Smooth muscle cell of the brain vasculature (primary cell): Measurements from ENCODE around the gene ARHGAP15.

Experiments used
- DNase-seq: peaks from one replicate; pipeline ENCODE4 v3.0.0-alpha.2; 2012; ENCODE audit warnings: low read depth, low spot score

ARHGAP15 gene

DNA sequence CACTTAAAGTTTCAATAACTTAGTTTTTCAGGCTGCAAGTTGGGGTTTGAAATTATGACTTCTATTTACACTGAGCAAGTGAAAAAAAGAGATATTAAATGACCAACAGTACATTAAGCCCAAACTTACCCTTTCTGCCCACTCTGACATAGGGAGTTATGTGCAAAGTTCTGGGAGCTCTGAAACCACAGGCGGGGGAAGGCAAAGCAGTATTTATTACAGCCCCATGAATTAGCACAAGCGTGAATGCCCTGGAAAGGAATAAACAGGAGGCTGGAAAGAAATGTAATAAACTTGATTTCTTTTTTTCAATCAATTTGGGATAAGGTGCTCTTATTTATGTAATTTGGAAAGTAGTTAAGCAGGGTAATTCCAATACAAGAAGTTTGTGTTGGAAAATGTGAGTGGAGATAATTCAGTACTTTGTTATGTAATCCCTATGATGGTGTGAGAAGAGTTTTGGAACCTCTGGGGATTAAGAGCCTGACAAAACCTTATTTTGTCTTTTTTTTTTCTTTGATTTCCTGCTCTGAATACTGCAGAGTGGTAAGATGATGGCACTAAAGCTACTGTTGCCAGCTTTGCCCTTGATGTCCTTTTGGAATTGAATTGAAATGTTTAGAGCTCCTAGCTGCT lies 351.5 kb downstream of the ARHGAP15 start:
- DNase-seq, result no peak

DNA sequence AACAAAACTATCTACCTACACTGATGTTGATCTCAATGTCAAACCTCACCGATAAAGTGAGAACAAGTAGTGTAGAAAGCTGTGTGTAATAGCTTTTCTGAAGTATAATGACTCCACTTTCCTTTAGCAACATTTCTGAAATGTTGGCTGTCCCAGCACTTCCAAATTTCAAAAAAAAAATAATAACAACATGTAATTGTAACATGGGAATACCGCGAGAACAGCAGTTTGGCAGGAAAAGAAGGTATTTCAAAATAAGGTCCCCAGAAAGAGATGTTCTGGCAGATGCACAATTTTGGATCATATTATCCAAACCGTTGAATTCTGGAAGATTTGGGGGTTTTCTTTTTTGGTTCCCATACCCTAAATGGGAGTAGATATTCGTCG lies 352.0 kb downstream of the ARHGAP15 start:
- DNase-seq, result no peak

DNA sequence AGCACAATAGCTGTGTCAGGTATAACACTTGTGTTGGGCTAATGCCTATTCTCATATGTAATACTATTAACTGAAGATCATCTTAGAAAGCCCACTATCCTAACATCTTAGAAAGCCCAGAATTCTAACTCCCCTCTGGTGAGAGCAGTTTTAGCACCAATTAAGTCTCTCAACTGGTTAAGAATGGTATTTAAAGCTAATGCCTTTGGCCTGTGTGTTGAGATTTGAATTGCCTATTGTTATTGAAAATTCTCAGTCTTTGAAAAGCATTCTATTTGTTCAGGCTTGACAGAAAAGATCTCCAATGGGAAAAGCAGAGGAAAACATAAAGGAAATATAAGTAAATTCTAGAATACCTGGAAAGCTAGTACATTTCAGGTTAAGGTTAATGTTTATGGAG lies 352.5 kb downstream of the ARHGAP15 start:
- DNase-seq, result no peak

DNA sequence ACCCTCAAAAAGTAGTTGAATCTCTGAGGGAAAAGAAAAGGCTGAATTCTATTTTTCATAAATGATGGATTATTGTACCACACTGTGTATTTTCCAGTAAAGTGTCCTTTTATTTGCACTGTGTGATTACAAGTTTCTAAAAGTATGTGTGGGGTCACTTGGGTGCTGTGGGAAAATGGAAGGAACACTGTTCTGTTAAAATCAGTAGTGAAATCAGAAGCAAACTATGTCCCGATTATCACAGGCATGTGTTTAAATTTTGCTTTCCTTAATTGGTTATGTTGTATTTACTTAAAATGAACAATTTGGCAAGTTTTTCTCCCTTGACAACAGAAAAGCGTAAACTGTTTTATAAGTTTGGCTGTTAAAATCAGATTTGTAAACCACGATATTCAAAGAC lies 353.1 kb downstream of the ARHGAP15 start:
- DNase-seq, result no peak

DNA sequence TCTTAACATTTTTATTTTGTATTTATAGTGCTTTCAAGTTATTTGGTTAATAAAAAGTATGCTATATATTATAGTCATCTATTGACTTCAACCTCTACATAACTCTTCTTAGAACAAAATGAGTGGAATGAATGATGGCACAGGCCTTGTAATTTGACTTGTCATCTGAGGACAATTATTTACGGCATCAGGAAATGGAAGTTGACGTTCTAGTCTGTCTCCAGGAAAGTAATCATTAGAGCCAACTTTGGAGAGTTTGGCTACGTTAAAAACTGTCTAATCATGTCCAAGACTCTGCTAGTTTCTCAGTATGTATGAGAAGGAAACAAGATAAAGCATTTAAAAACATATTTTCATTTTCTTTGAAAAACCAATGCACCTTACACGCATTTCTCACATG lies 353.6 kb downstream of the ARHGAP15 start:
- no peak for DNase-seq

DNA sequence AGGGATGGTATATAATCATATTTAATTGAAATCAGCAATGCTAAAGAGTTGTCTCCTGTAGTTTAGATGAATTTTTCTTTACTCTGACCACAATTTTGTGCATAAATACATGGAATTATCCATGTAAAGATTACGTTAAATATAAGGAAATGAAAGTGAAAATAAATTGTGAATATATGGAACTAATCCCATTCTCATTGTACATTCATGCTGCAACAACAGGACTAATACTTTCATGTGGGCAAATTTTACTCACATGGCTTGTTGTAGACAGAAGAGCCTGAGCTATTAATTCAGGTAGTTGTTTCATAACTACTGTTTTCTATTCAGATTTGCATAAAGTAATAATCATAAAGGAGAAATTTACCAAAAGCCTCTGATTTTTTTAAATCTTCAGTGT lies 357.8 kb downstream of the ARHGAP15 start:
- no peak for DNase-seq

DNA sequence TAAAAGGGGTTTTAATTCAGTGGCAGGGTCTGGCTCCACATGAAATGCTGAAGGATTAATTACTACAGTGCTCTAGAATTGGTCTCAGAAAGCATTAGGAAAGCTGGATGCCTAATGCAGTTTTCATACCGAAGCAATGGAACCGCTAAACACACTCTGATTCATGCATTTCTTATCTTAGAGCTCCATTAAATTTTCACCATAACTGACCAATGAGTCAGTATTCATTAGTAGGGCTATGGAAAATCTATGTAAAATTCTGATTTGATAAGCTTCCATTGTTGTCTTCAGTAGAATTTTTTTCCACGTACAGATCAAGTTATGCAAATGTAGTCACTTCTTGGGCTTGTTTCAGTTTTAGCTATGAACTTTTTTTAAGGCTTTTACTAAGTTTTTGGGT lies 359.9 kb downstream of the ARHGAP15 start:
- DNase-seq, result no peak

DNA sequence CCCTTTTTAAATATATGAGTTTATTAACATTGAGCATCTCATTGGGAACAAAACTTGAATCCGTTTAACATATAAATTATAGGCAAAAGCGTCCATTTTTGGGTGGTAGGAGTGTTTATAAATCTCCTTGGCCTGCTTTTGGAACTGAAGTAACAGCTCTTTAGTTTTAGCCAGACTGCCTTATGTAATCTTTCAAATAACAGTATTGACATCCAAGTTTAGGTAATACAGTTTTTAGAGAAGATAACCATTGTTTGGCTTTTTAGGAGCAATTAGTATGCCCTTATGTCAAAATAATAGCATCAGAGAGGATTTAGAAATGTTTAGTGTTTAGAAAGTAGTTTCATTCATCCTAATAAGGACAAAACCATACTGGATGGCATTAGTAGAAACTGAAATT lies 361.9 kb downstream of the ARHGAP15 start:
- no peak for DNase-seq

DNA sequence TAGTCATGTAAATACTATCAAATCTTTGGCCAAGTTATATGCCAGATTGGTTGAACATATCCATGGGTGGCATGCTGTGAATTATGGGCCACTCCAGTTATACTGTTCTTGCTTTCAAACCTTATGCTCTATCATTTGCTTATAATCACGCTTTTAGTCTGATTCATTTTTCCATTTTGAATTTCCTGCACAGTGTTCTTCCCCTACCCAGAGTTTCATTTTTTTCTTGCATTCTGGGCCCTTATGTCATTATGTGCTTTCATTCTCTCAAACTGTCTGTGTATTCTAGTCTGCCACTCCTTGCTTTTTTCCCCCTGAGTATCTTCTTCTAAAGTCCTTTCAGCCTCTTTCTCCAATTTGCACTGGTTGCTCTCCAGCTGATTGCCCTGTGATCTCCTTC lies 364.1 kb downstream of the ARHGAP15 start:
- no peak for DNase-seq

DNA sequence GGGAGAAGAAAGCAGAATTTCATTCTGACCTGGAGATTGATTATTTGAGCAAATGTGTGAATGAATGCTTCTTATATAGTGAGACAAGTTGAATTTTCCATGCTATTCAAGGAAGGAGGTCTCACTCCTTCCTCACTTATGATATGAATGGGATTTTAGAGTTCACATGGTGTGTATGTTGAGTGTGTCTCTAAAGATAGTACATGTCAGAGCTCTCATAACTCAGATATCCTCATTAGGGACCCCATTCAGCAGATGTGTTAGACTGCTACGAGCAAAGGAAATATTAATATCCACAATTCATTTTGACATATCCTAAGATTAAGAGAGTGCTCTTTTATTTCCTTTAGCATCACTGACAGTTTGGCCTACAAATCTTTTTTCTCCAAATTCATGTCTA lies 368.5 kb downstream of the ARHGAP15 start:
- no peak for DNase-seq

DNA sequence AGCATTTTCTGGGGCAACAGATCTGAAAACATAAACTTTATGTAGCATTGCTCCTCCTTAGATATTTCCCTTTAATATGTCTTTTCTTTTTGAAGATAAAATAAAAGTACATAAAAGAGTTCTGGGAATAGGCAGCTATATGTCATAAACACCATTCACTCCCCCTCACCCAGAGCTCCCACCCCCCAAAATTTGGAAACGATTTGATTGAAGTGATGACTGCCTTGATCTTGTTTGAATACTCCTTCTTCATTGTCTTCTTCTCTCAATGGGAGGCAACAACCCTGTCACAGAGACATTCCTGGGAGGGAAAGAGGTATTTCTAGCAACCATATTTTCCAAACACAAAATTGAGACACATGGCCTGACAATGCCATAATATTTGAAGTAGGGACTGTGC lies 369.3 kb downstream of the ARHGAP15 start:
- DNase-seq, result no peak

DNA sequence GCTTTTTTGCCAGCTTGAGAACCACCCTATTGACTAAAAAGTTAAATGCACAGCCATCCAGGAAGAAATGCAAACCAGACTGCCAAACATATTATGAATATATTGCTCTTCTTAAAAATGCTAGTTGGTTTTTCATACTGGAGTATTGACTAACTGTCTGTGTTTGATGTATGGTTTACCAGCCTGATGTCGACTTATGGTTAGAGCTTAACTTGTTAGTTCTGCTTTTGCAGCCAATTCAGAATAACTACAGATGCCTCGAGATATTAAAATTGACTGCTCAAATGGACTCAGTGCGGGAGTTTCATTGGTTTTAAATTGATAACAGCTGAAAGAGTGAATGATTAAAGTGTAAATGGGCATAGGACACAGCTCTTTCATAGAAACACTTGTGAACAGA lies 369.8 kb downstream of the ARHGAP15 start:
- DNase-seq, result no peak

DNA sequence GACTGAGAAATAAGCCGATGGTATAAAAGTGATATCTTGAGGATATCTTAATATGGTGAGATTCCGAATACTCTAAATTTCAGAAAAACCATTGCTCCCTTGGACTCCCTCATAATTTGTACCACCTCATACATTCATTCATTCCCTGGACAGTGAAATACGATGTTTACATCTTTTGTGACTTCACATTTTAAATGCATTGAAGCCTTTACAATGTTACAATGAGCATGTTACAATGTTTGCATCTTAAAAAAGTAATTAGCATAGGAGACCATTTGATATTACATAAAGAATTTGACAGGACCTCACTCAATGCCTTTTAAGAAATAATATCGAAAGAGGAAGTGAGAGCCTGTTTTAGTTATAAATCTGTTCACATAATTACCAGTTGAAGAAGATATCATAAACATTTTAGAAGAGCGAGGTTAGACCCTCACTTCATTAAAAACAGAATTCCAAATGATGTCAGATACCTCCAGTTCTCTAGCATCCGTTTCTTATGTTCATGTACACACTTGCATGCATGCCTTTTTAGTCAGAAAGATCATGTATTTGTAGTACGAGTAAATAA lies 372.0 kb downstream of the ARHGAP15 start:
- no peak for DNase-seq

DNA sequence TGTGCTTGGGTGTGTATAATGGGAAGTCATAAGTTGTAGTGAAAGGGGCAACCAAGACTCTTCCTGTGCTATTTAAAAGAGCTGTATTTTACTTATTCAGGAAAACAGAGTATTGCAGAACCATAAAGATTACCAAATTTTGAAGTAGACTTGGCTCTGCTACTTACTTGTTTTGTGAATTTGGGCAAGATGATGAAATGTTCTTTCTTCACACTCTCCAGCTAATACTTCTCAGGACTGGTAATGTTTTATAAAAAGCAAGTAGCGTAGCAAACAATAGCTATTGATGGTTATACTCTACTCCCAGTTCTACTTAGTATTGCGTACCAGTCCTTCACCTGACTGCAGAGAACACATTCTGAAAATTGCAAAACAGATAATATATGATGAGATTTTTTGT lies 374.1 kb downstream of the ARHGAP15 start:
- DNase-seq, result no peak

DNA sequence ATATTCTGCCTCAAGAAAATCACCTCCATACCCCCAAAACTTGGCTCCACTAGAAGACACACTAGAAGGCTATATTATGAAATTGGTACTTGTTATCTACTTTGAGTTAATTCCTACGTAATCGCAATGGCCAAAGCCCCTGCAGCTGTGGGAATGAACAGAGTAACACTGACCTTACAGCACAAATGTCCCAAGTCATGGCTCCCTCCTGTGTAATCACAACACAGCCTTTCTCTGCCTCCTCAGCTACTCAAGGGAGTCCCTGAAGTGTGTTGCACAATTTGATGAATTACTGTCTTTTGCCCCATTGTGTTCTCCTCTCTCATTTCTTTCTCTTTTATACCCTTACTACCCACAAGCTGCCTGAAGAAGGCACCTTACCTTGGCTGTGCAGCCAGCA lies 375.2 kb downstream of the ARHGAP15 start:
- no peak for DNase-seq

DNA sequence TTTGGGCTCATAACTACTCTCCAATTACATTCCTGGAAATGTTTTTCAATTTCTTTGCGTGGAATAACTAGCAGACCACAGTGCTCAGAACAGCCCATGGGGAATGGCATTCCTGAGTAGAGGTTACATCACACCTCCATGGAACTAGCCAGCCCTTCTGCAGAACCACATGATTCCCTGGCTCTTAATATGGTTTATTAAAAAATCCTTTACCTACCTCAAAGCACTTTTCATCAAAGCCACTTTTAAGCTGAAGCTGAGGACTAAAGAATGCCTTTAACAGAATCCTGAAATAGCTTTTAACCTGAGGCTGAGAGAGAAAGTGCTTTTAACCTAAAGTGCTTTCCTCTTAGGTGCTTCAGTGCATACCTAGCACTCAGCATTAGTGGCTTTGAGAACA lies 376.3 kb downstream of the ARHGAP15 start:
- no peak for DNase-seq

DNA sequence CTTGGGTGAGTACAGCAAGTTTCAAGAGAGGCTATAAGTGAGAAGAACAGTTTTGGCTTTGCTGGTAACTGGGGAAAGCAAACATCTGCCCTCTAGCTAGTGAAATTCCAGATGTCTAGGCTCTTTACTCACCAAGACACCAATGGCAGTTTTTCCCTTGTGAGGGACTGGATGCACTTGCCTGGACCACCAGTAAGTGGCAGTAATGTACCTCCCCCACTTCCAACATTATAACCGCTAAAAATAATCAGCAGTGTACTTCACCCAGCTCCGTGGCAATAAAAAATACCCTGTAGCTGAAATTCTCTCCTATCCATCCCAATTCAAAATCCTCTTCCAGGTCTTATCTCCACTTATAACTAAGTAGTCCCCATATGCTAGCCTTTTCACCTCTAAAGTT lies 383.9 kb downstream of the ARHGAP15 start:
- DNase-seq, result peak; percentile 36

DNA sequence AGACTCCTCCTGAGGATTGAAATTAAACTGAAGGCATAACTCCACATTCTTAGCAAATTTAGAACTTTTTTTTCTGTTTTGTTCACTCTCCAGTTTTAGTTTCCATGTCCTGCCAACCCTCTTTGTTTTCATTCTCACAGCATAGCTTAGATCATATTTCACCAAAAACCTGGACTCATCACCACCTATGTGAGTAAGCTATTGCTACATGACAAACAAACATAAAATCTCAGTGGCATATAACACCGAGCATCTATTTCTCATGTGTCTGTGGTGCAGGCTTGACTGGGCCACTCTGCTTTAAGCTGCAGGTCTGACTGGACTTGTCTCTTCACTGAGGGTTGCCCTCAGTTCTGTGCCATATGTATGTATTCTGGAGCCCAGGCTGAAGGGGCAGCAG lies 385.2 kb downstream of the ARHGAP15 start:
- no peak for DNase-seq

DNA sequence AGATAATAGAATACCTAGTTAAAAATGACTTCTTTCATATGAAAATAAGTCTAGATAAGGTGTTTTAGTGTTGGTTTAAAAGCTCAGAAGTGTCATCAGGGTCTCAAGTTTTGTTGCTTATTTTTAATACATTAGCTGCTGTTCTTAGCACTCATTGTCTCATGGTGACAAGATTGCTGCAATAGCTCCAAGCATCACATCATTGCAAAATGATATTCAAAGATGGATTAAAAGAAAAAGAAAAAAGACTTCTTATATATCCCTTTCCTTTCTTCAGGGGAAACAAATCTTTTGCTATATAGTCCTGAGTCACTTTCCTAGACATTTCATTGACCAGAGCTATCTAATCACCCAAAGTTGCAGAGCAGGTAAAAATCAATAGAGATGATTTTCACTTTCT lies 386.1 kb downstream of the ARHGAP15 start:
- no peak for DNase-seq

DNA sequence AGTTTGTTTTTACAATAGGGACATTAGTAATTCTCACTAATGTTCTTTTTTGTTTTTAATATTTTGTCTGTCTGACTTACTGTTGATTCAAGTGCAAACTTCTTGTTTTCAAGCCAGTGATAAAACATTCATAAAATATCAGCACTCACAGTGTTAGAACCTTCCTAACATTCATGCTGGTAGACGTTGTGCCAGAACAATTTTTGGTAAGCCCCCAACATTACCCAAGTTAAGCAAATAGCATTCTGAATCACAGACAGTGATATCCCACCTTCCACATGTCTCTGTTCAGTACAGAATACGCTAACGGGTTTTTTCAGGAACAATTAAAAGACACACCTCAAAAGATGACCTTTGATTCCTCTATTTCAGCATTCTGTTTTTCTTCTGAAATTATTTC lies 390.3 kb downstream of the ARHGAP15 start:
- no peak for DNase-seq

DNA sequence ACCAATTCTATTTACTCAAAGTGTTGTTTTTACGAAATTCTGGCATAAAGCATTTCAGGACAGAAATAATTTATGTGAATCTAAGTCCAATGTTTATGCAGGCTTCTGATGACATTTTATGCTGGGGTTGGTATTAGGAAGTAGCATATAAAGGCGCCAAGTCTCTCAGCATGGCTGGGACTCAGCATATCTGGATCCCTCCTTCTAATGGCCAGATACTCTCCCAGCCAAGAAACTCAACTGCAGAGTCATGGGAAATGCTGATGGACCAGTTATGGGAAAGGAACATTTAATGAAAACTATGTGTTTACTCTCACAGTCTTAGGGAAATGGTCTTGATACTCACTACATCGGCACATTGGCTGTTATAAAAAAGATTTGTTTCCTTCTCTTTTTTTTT lies 392.2 kb downstream of the ARHGAP15 start:
- no peak for DNase-seq

DNA sequence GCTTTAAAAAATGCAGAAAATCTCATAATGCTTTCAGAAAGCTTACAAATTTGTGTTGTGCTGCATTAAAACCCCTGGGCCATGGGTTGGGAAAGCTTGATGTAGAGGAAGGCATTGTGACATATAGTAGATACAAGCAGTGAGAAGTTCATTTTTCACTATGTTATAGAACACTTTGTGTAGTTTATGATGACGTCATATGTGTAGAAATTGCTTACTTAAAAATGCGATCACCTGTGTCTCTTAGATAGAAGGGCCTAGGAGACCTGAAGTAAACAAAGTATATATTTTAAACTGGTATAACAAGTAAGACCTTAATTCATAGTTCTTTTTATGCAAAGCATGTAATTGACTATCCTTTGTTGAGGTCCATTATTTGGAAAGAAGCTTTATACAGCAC lies 393.5 kb downstream of the ARHGAP15 start:
- no peak for DNase-seq

DNA sequence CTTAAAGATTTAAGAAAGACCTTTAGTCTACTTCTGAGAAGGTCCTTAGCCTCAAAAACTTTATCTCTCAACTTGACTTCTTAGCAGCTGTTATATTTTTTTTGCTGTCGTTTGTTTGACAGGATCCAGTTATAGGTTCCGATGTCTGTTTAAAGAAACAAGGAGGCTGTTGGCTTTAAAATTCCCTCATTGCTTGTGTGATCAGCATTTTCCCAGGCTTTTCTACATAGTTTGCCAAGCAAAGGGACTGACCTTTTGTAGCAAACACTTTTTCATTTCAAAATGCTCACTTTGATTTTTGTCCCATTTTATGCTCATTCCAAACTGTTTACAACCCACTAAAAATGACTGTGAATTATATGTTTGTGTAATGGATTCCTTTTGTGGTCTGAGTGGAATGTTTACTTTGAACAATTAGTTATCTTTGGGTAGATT lies 394.9 kb downstream of the ARHGAP15 start:
- no peak for DNase-seq
